SU-DHL-6 (cell line): ENCODE results near the gene ACY1.

Source experiments
- H2AFZ ChIP-seq: fragments of 200-600 bp; sonication (generic); 2 replicates; pipeline ENCODE4 v1.6.1; 2014; ENCODE audit warnings: low read depth, mild to moderate bottlenecking, moderate library complexity, mixed read lengths, antibody characterized with exemption, low read length; ENCODE audit not compliant: severe bottlenecking
- H3F3A ChIP-seq: fragments of 200-600 bp; shearing (Covaris generic); 2 replicates; pipeline ENCODE4 v1.6.0; 2016; ENCODE audit warnings: antibody characterized with exemption, mild to moderate bottlenecking; ENCODE audit not compliant: insufficient read depth
- H3K27ac ChIP-seq: fragments of 200-600 bp; sonication (generic); 2 replicates; pipeline ENCODE4 v1.5.1; 2016; ENCODE audit warnings: low read depth, mild to moderate bottlenecking, low read length, moderate library complexity, mixed read lengths
- H3K27me3 ChIP-seq: fragments of 200-600 bp; sonication (generic), shearing (Covaris generic); 2 replicates; pipeline ENCODE4 v1.6.0; 2014; ENCODE audit warnings: mild to moderate bottlenecking, low read length
- H3K36me3 ChIP-seq: fragments of 200-600 bp; sonication (generic); 2 replicates; pipeline ENCODE4 v1.6.1; 2014; ENCODE audit warnings: mild to moderate bottlenecking, low read length, mixed read lengths
- H3K4me2 ChIP-seq: fragments of 300-600, 200-600 bp; shearing (Covaris generic), sonication (generic); 2 replicates; pipeline ENCODE4 v1.6.0; 2014; ENCODE audit warnings: low read length, low read depth, mild to moderate bottlenecking; ENCODE audit not compliant: poor library complexity, severe bottlenecking
- H3K4me3 ChIP-seq: fragments of 200-600 bp; sonication (generic); 2 replicates; pipeline ENCODE4 v1.5.1; 2014; ENCODE audit warnings: antibody characterized with exemption, low read length, mild to moderate bottlenecking, mixed read lengths; ENCODE audit not compliant: insufficient read depth, poor library complexity, severe bottlenecking
- H3K79me2 ChIP-seq: fragments of 200-600 bp; sonication (generic); 2 replicates; pipeline ENCODE4 v1.6.1; 2014; ENCODE audit warnings: mild to moderate bottlenecking, low read length, moderate library complexity; ENCODE audit not compliant: insufficient read depth
- H3K9ac ChIP-seq: fragments of 200-600 bp; sonication (generic); 2 replicates; pipeline ENCODE4 v1.7.0; 2014; ENCODE audit warnings: mild to moderate bottlenecking, low read length
- H3K9me2 ChIP-seq: fragments of 200-600 bp; sonication (generic); replicated peaks from 2 replicates; pipeline ENCODE4 v1.6.1; 2014; ENCODE audit warnings: low read length; ENCODE audit not compliant: insufficient read depth
- H3K9me3 ChIP-seq: fragments of 200-600 bp; sonication (generic); 2 replicates; pipeline ENCODE4 v1.6.1; 2014; ENCODE audit warnings: low read length, mixed read lengths; ENCODE audit not compliant: insufficient read depth
- H4K20me1 ChIP-seq: fragments of 200-600 bp; sonication (generic); 2 replicates; pipeline ENCODE4 v1.6.1; 2014; ENCODE audit warnings: low read depth, mild to moderate bottlenecking, antibody characterized with exemption, low read length, moderate library complexity, mixed read lengths
- CTCF ChIP-seq: fragments of 200-600 bp; sonication (generic); IDR thresholded peaks from one replicate; pipeline ENCODE4 v1.5.1; 2017; ENCODE audit warnings: antibody characterized with exemption, mild to moderate bottlenecking, low read length, moderate library complexity; ENCODE audit not compliant: insufficient read depth, poor library complexity, severe bottlenecking
- EZH2phosphoT487 ChIP-seq: fragments of 200-600 bp; sonication (generic), shearing (Covaris generic); conservative IDR thresholded peaks from 2 replicates; pipeline ENCODE4 v1.6.1; 2018; ENCODE audit warnings: mild to moderate bottlenecking, antibody characterized with exemption, low read length, moderate library complexity, mixed read lengths

ACY1 gene

GRCh38 chr3:52023860-52024764 is 40.8 kb downstream of the ACY1 start:
- Histone ChIP-seq H3K79me2 (no peaks in the 10 kb centered on the region), H3K9ac (no peak overlapping the region), H3K4me3 (no peak overlapping the region), H3K9me2 (no peaks in the 10 kb centered on the region), H3F3A (no peaks in the 10 kb centered on the region), H3K27ac (no peak overlapping the region), H4K20me1 (no peaks in the 10 kb centered on the region), H3K27me3 (no peaks in the 10 kb centered on the region), H3K36me3 (no peaks in the 10 kb centered on the region), H3K4me2 (no peak overlapping the region), H3K9me3 (no peaks in the 10 kb centered on the region), H2AFZ (no peak overlapping the region)
- TF ChIP-seq CTCF = no peak
- TF ChIP-seq EZH2phosphoT487 = no peak

- Histone ChIP-seq H3K36me3 (no peaks in the 10 kb centered on the region), H3K9me2 (no peaks in the 10 kb centered on the region), H3K27ac (no peak overlapping the region), H2AFZ (no peak overlapping the region), H3K27me3 (no peaks in the 10 kb centered on the region), H3K4me2 (no peak overlapping the region), H3K9me3 (no peaks in the 10 kb centered on the region), H3K4me3 (no peak overlapping the region), H4K20me1 (no peaks in the 10 kb centered on the region), H3K9ac (no peak overlapping the region), H3F3A (no peaks in the 10 kb centered on the region), H3K79me2 (no peaks in the 10 kb centered on the region)
- TF ChIP-seq EZH2phosphoT487 = no peak
- TF ChIP-seq CTCF = no peak
Measured at GRCh38 chr3:52024765-52025452, 41.6 kb downstream of the ACY1 start.

GRCh38 chr3:52025453-52025852 is 42.1 kb downstream of the ACY1 start:
- no peak overlapping the region for H3K27ac ChIP-seq
- H3K9ac ChIP-seq = no peak overlapping the region
- no peak overlapping the region for H3K4me2 ChIP-seq
- no peaks in the 10 kb centered on the region for H3K79me2 ChIP-seq
- no peak overlapping the region for H2AFZ ChIP-seq
- H3K36me3 ChIP-seq = no peaks in the 10 kb centered on the region
- H3K27me3 ChIP-seq = no peaks in the 10 kb centered on the region
- no peaks in the 10 kb centered on the region for H3F3A ChIP-seq
- no peaks in the 10 kb centered on the region for H3K9me2 ChIP-seq
- H4K20me1 ChIP-seq = no peaks in the 10 kb centered on the region
- no peak overlapping the region for H3K4me3 ChIP-seq
- TF ChIP-seq EZH2phosphoT487 (no peak), CTCF (no peak)
- no peaks in the 10 kb centered on the region for H3K9me3 ChIP-seq
